H1 (cell line): ENCODE results near the gene FAM81B. TPM values are rescaled to one million over a fixed set of nuclear protein-coding genes. Genes with fewer than 3 reads are reported as not detected.

ENCODE experiments used
- CTCF ChIA-PET: fragments of 300-600 bp; sonication (Branson Sonifier 250); formaldehyde crosslinking; loops from one replicate; lab custom pipeline; 2021; ENCODE audit not compliant: partially characterized antibody; lab: Charles Lee
- POLR2A ChIA-PET: fragments of 300-600 bp; sonication (Branson Sonifier 250); formaldehyde crosslinking; loops from one replicate; lab custom pipeline; 2021; ENCODE audit warnings: inconsistent platforms; ENCODE audit not compliant: partially characterized antibody; lab: Charles Lee
- DNase-seq, 2 experiments: peaks; one replicate each; pipeline versions ENCODE4 v3.0.0 to v3.0.0-alpha.2; 2010 to 2022; ENCODE audit warnings: low spot score in 2 of 2, low read depth in 1 of 2, mixed read lengths in 1 of 2
- FAIRE-seq: peaks from 2 replicates; lab custom pipeline; 2011; peaks lifted over from hg19 to GRCh38; lab: Jason Lieb, UNC
- H2AFZ ChIP-seq: 2 replicates; pipeline ENCODE4 v1.8.1; 2012; ENCODE audit warnings: low read length, inconsistent platforms
- H2AK5ac ChIP-seq: 2 replicates; pipeline ENCODE4 v1.6.1; 2013; ENCODE audit warnings: low read depth, low read length
- H2BK120ac ChIP-seq: replicated peaks from 2 replicates; pipeline ENCODE3; 2013; ENCODE audit warnings: low read depth, low read length, inconsistent platforms
- H2BK12ac ChIP-seq: 2 replicates; pipeline ENCODE4 v1.6.1; 2013; ENCODE audit warnings: low read depth, low read length
- H2BK15ac ChIP-seq: 2 replicates; pipeline ENCODE4 v1.6.1; 2013; ENCODE audit warnings: low read length
- H2BK20ac ChIP-seq: 2 replicates; pipeline ENCODE4 v1.6.1; 2013; ENCODE audit warnings: low read length
- H2BK5ac ChIP-seq: 2 replicates; pipeline ENCODE4 v1.6.1; 2013; ENCODE audit warnings: low read depth, low read length
- H3K14ac ChIP-seq: 2 replicates; pipeline ENCODE4 v1.6.1; 2013; ENCODE audit warnings: inconsistent platforms; ENCODE audit not compliant: insufficient read length
- H3K18ac ChIP-seq: 2 replicates; pipeline ENCODE4 v1.6.1; 2013; ENCODE audit warnings: low read length; ENCODE audit errors: extremely low read depth
- H3K23ac ChIP-seq: 2 replicates; pipeline ENCODE4 v1.6.1; 2013; ENCODE audit warnings: inconsistent platforms; ENCODE audit not compliant: insufficient read length
- H3K23me2 ChIP-seq: 2 replicates; pipeline ENCODE4 v1.6.1; 2013; ENCODE audit warnings: low read depth, low read length
- H3K27ac ChIP-seq: 2 replicates; pipeline ENCODE4 v1.6.1; 2011; ENCODE audit warnings: low read depth, low read length, inconsistent platforms
- H3K27me3 ChIP-seq, 4 experiments: replicated peaks in 1 of 4; 1 replicate in 1 of 4; 2 replicates in 3 of 4; pipeline versions ENCODE4 v1.6.1 to v1.8.1; 2011 to 2013; ENCODE audit warnings: low read length in 3 of 4, mild to moderate bottlenecking in 3 of 4, inconsistent platforms in 2 of 4, mixed read lengths in 2 of 4, moderate library complexity in 1 of 4; ENCODE audit not compliant: control insufficient read depth in 3 of 4, insufficient read depth in 3 of 4; ENCODE audit errors: extremely low read depth in 1 of 4
- H3K36me3 ChIP-seq, 4 experiments: 2 replicates each; pipeline versions ENCODE4 v1.6.1 to v1.8.1; 2011 to 2013; ENCODE audit warnings: mild to moderate bottlenecking in 4 of 4, low read length in 3 of 4, moderate library complexity in 2 of 4, control low read depth in 1 of 4, inconsistent platforms in 1 of 4; ENCODE audit not compliant: insufficient read depth in 4 of 4, control insufficient read depth in 2 of 4
- H3K4ac ChIP-seq: replicated peaks from 2 replicates; pipeline ENCODE3; 2013; ENCODE audit warnings: low read length, low read depth, mixed read lengths, inconsistent platforms; ENCODE audit not compliant: insufficient read length
- H3K4me1 ChIP-seq, 4 experiments: replicated peaks in 1 of 4; 1 replicate in 1 of 4; 2 replicates in 3 of 4; pipeline versions ENCODE4 v1.6.1 to v1.8.1; 2011 to 2013; ENCODE audit warnings: low read length in 3 of 4, inconsistent platforms in 2 of 4, mixed read lengths in 1 of 4; ENCODE audit not compliant: insufficient read depth in 4 of 4, control insufficient read depth in 3 of 4
- H3K4me2 ChIP-seq, 2 experiments: 2 replicates each; pipeline versions ENCODE4 v1.6.1 to v1.8.1; 2011 to 2013; ENCODE audit warnings: low read depth in 2 of 2, low read length in 2 of 2, control low read depth in 1 of 2, inconsistent platforms in 1 of 2, mild to moderate bottlenecking in 1 of 2; ENCODE audit not compliant: insufficient read depth in 1 of 2
- H3K4me3 ChIP-seq, 4 experiments: fragments of 200-600, 300-600 bp in 1 of 4; sonication (generic), shearing (Covaris generic), sonication (Bioruptor Twin) in 1 of 4; 2 replicates each; pipeline versions ENCODE4 v1.5.1 to v1.8.1; 2011 to 2016; ENCODE audit warnings: low read length in 4 of 4, low read depth in 3 of 4, control low read depth in 2 of 4, inconsistent platforms in 2 of 4, mild to moderate bottlenecking in 2 of 4, mixed read lengths in 1 of 4, moderate library complexity in 1 of 4; ENCODE audit not compliant: insufficient read depth in 2 of 4; ENCODE audit errors: extremely low read depth in 1 of 4
- H3K56ac ChIP-seq: replicated peaks from 2 replicates; pipeline ENCODE3; 2013; ENCODE audit warnings: low read depth, mild to moderate bottlenecking, mixed read lengths, low read length, inconsistent platforms; ENCODE audit not compliant: insufficient read length
- H3K79me1 ChIP-seq: 2 replicates; pipeline ENCODE4 v1.6.1; 2013; ENCODE audit warnings: low read depth, low read length, control low read depth
- H3K79me2 ChIP-seq, 2 experiments: 2 replicates each; pipeline versions ENCODE4 v1.6.1 to v1.8.1; 2012 to 2013; ENCODE audit warnings: low read length in 2 of 2, mild to moderate bottlenecking in 2 of 2, inconsistent platforms in 1 of 2; ENCODE audit not compliant: insufficient read depth in 2 of 2, control insufficient read depth in 1 of 2
- H3K9ac ChIP-seq, 4 experiments: replicated peaks in 1 of 4; 1 replicate in 1 of 4; 2 replicates in 3 of 4; pipeline versions ENCODE4 v1.6.1 to v1.8.1; 2011 to 2013; ENCODE audit warnings: low read depth in 3 of 4, low read length in 3 of 4, control low read depth in 2 of 4, mild to moderate bottlenecking in 2 of 4, moderate library complexity in 2 of 4, inconsistent platforms in 1 of 4; ENCODE audit errors: extremely low read depth in 1 of 4
- H3K9me3 ChIP-seq, 2 experiments: 2 replicates each; pipeline versions ENCODE4 v1.6.1 to v1.8.1; 2012 to 2013; ENCODE audit warnings: mild to moderate bottlenecking in 2 of 2, moderate library complexity in 2 of 2, control low read depth in 1 of 2, inconsistent platforms in 1 of 2, low read depth in 1 of 2, low read length in 1 of 2, mixed read lengths in 1 of 2; ENCODE audit not compliant: insufficient read depth in 2 of 2
- H4K20me1 ChIP-seq, 2 experiments: replicated peaks in 1 of 2; 2 replicates each; pipeline versions ENCODE3 to v1.8.1; 2011 to 2013; ENCODE audit warnings: inconsistent platforms in 2 of 2, low read length in 2 of 2, mild to moderate bottlenecking in 1 of 2; ENCODE audit not compliant: insufficient read depth in 2 of 2, control insufficient read depth in 1 of 2
- H4K5ac ChIP-seq: 2 replicates; pipeline ENCODE4 v1.6.1; 2013; ENCODE audit warnings: low read length, low read depth, mixed read lengths, inconsistent platforms; ENCODE audit not compliant: insufficient read length
- H4K8ac ChIP-seq: 2 replicates; pipeline ENCODE4 v1.8.0; 2013; ENCODE audit warnings: mild to moderate bottlenecking, moderate library complexity, low read length, inconsistent platforms; ENCODE audit not compliant: insufficient read depth; ENCODE audit errors: extremely low read depth
- H4K91ac ChIP-seq: replicated peaks from 2 replicates; pipeline ENCODE3; 2013; ENCODE audit warnings: low read length, mixed read lengths, inconsistent platforms; ENCODE audit not compliant: insufficient read length
- ATF3 ChIP-seq: IDR thresholded peaks from 2 replicates; pipeline ENCODE4 v1.6.1; 2011; ENCODE audit warnings: low read depth, mild to moderate bottlenecking, low read length; ENCODE audit not compliant: insufficient read depth
- MAFK ChIP-seq: IDR thresholded peaks from 2 replicates; pipeline ENCODE4 v1.6.1; 2012; ENCODE audit warnings: low read depth, mild to moderate bottlenecking, improper control_type of control experiment, low read length
- WGBS, 2 experiments: shearing (Covaris generic) in 1 of 2; methylation state at CpG; one replicate each; pipeline versions ENCODE4 v1.1.6 to v1.1.7; 2013 to 2015; ENCODE audit warnings: low lambda C conversion rate in 2 of 2, mixed read lengths in 2 of 2, inconsistent platforms in 1 of 2, low coverage in 1 of 2, missing lambda C conversion rate in 1 of 2; ENCODE audit not compliant: insufficient replicate concordance in 2 of 2, insufficient coverage in 1 of 2, insufficient read length in 1 of 2; ENCODE audit errors: extremely low coverage in 1 of 2, missing lambda C conversion rate in 1 of 2; 5-methylcytosine and 5-hydroxymethylcytosine counted together
- polyA plus RNA-seq, 7 experiments: library from polyadenylated mRNA; depleted of rRNA in 3 of 7; stranded (reverse) in 5 of 7; unstranded in 2 of 7; fragments of >200 nt in 5 of 7; fragments of 200-250 nt in 2 of 7; gene quantifications; 1 replicate in 5 of 7; 2 replicates in 1 of 7; 4 replicates in 1 of 7; pipeline versions ENCODE4 v1.2.1 to v1.2.3, GENCODE V29; 2011 to 2013; ENCODE audit warnings: missing spikeins in 2 of 7, mixed read lengths in 2 of 7
- total RNA-seq: library from RNA; stranded (reverse); fragmentation: NEBNext Ultra II Directional; extraction: Animal tissue kit (Norgen Biotek cat#: 25700); gene quantifications from 2 replicates; pipeline ENCODE4 v1.2.1, GENCODE V29; 2021

The FAM81B gene
- total and polyA plus RNA-seq, 2 of the 8 experiments (the other 6 are each of a cell fraction or from before 2014, with no cell fraction given): not detected

- Histone ChIP-seq H3K4me2 (no peak overlapping the region), H3K79me2 (no peaks in the 10 kb centered on the region), H3K18ac (no peak overlapping the region), H3K4me1 (no peaks in the 10 kb centered on the region), H3K23ac (no peak overlapping the region), H4K8ac (no peak overlapping the region), H3K14ac (no peak overlapping the region), H3K23me2 (no peaks in the 10 kb centered on the region), H3K9ac (no peak overlapping the region), H2AFZ (no peak overlapping the region), H3K36me3 (no peaks in the 10 kb centered on the region), H4K5ac (no peak overlapping the region), H3K27me3 (no peaks in the 10 kb centered on the region), H2BK20ac (no peak overlapping the region), H3K9me3 (peaks cover 2 to 9% of the 10 kb centered on the region in 2 experiments; a peak in 2 of 4 replicates), H2BK12ac (no peak overlapping the region), H3K27ac (no peak overlapping the region), H2BK15ac (no peak overlapping the region), H3K56ac (no peak overlapping the region), H4K91ac (no peak overlapping the region), H3K79me1 (no peaks in the 10 kb centered on the region), H2BK5ac (no peak overlapping the region), H3K4ac (no peak overlapping the region), H2AK5ac (no peak overlapping the region), H3K4me3 (no peak overlapping the region), H4K20me1 (no peaks in the 10 kb centered on the region), H2BK120ac (no peak overlapping the region)
- TF ChIP-seq ATF3: no peak
- peak; percentile 92 for TF ChIP-seq MAFK
- WGBS, 2 experiments: 60% methylated on average over 2 of the region's 2 CpGs; no CpG with 5 or more reads in 1 of the 2 experiments
- POLR2A ChIA-PET: no interaction called here
- FAIRE-seq (no peak), DNase-seq (no peak)
- CTCF ChIA-PET: interaction anchor here (1.2 kb wide), 1 partner anchor 13 kb away, joined by 4 read pairs; no protein-coding TSS in a partner anchor
Measured at GRCh38 chr5:95379133-95379532, 12.0 kb upstream of the FAM81B start.
